Heart left ventricle (tissue), 13 donors: ENCODE results near the gene SCAND1.

ENCODE experiments used
- CTCF ChIP-seq, 12 donors: fragments of 200-600 bp; sonication (generic) in 4 of 12; IDR thresholded peaks; one replicate each; pipeline versions ENCODE4 v1.5.0 to v1.8.0; 2018 to 2022; ENCODE audit warnings: antibody characterized with exemption in 12 of 12, mild to moderate bottlenecking in 5 of 12
- POLR2A ChIP-seq, 2 donors: fragments of 450-650 bp; IDR thresholded peaks; one replicate each; pipeline ENCODE4 v1.6.1; 2017; ENCODE audit warnings: antibody characterized with exemption in 2 of 2, mild to moderate bottlenecking in 2 of 2, moderate library complexity in 2 of 2
- donor health status: ischemic (EF 13 %, LVEDD 7.1; RV severe dilation, severe dysfunction).
- donor health status: DM: no; HTN: yes; CAD: no.
- donor health status: DM: no; HTN: no; CAD: no.
- donor health status: ischemic (EF 25% LVEDD 6.9; RV normal size, moderate dysfunction).
- donor health status: ischemic (EF 25% LVEDD 5.7; RV mildly dilated, moderate dysfunction).
- donor health status: ischemic (EF 35%, LVEDD 5.7; RV mildly dilated, moderate dysfunction).
- donor health status: nonischemic (EF 11% LVEDD 7.7; RV severe dilation, severe dysfunction).
- donor health status: DM: yes; HTN: yes; CAD: no.
- donor health status: PGD.
- donor health status: ischemic (EF 29% LVEDD 5.4; RV normal size, mild dysfunction).
- donor health status: nonischemic (EF 23%, LVEDD 6.1; RV moderate dilation, normal function).

- TF ChIP-seq CTCF (IDR thresholded peaks at IDR 0.05) (no peak), POLR2A (IDR thresholded peaks at IDR 0.05) (no peak)
These were observed 37.2 kb downstream of the SCAND1 start for GRCh38 chr20:35917077-35917476.
